A549 (cell line): Measurements from ENCODE around the gene FSTL4. TPM values are rescaled to one million over a fixed set of nuclear protein-coding genes. Genes with fewer than 3 reads are reported as not detected.

Source experiments
- ATAC-seq, 2 experiments: fragments of 200-7000 bp in 1 of 2; fragments of >200 bp in 1 of 2; cut with Nextera tagmentation in 1 of 2; cut with Tn5 transposase in 1 of 2; 3 replicates each; pipeline versions ENCODE4 v1.8.0 to v1.9.1; 2018 to 2020; ENCODE audit warnings: mild to moderate bottlenecking in 1 of 2, moderate library complexity in 1 of 2
- CTCF ChIA-PET: fragments of 300-600 bp; sonication (Branson Sonifier 250); formaldehyde crosslinking; extraction: SDS; loops from one replicate; lab custom pipeline; 2021; ENCODE audit warnings: antibody characterized with exemption, inconsistent platforms; lab: Yijun Ruan, JAX
- POLR2A ChIA-PET: fragments of 350-600 bp; formaldehyde crosslinking; extraction: SDS; loops from one replicate; lab custom pipeline; 2021; ENCODE audit warnings: antibody characterized with exemption, inconsistent platforms; lab: Yijun Ruan, JAX
- DNase-seq, 2 experiments: peaks; one replicate each; pipeline versions ENCODE4 v3.0.0 to v3.0.0-alpha.2; 2011 to 2016; ENCODE audit warnings: low read depth in 1 of 2, low spot score in 1 of 2
- FAIRE-seq: peaks from 2 replicates; lab custom pipeline; 2011; peaks lifted over from hg19 to GRCh38; lab: Jason Lieb, UNC
- H3K27ac ChIP-seq, 2 experiments: fragments of >200 bp; sonication (Bioruptor Twin); formaldehyde crosslinking; 3 replicates each; pipeline ENCODE4 v1.5.1; 2016 to 2017
- H3K4me1 ChIP-seq: fragments of >200 bp; sonication (Bioruptor Twin); formaldehyde crosslinking; 3 replicates; pipeline ENCODE4 v1.6.1; 2016
- H3K4me2 ChIP-seq: fragments of >200 bp; sonication (Bioruptor Twin); formaldehyde crosslinking; 3 replicates; pipeline ENCODE4 v1.6.1; 2016
- H3K4me3 ChIP-seq: fragments of >200 bp; sonication (Bioruptor Twin); formaldehyde crosslinking; 3 replicates; pipeline ENCODE4 v1.5.1; 2016
- H3K9me3 ChIP-seq: fragments of >200 bp; sonication (Bioruptor Twin); formaldehyde crosslinking; 3 replicates; pipeline ENCODE4 v1.6.1; 2016
- BCL3 ChIP-seq: fragments of >200 bp; sonication (Bioruptor Twin); formaldehyde crosslinking; IDR thresholded peaks from 3 replicates; pipeline ENCODE4 v1.6.1; 2016
- BHLHE40 ChIP-seq: IDR thresholded peaks from 2 replicates; pipeline ENCODE4 v1.6.1; 2012; ENCODE audit warnings: low read depth, low read length, inconsistent platforms
- EP300 ChIP-seq, 2 experiments: fragments of >200 bp; sonication (Bioruptor Twin); formaldehyde crosslinking; IDR thresholded peaks; 2 replicates in 1 of 2; 3 replicates in 1 of 2; pipeline ENCODE4 v1.6.1; 2016 to 2017
- ESRRA ChIP-seq: fragments of 150-350 bp; IDR thresholded peaks from 2 replicates; pipeline ENCODE4 v1.6.1; 2014; ENCODE audit warnings: mild to moderate bottlenecking, low read length, borderline replicate concordance
- FOSB ChIP-seq: fragments of 250-450 bp; sonication (Bioruptor Pico); IDR thresholded peaks from 2 replicates; pipeline ENCODE4 v1.5.0; 2020; ENCODE audit warnings: mild to moderate bottlenecking, moderate library complexity
- HDAC2 ChIP-seq: fragments of 200-600 bp; sonication (generic); IDR thresholded peaks from 2 replicates; pipeline ENCODE4 v1.6.1; 2016
- HEYL ChIP-seq: fragments of 250-450 bp; sonication (Bioruptor Pico); IDR thresholded peaks from 2 replicates; pipeline ENCODE4 v1.8.0; 2021; ENCODE audit warnings: mild to moderate bottlenecking, moderate library complexity
- HMGXB4 ChIP-seq: fragments of 250-450 bp; sonication (Bioruptor Pico); IDR thresholded peaks from 2 replicates; pipeline ENCODE4 v1.5.0; 2021; ENCODE audit warnings: mild to moderate bottlenecking, moderate library complexity, borderline replicate concordance
- HOXB5 ChIP-seq: fragments of 250-450 bp; sonication (Bioruptor Pico); IDR thresholded peaks from 2 replicates; pipeline ENCODE4 v1.5.0; 2020; ENCODE audit warnings: mild to moderate bottlenecking, moderate library complexity
- PHF8 ChIP-seq: fragments of 200-600 bp; sonication (generic); IDR thresholded peaks from 2 replicates; pipeline ENCODE4 v1.6.1; 2016; ENCODE audit warnings: low read depth, mild to moderate bottlenecking, antibody characterized with exemption, moderate library complexity, borderline replicate concordance
- POLR2A ChIP-seq: IDR thresholded peaks from 2 replicates; pipeline ENCODE4 v1.6.1; 2012; ENCODE audit warnings: mild to moderate bottlenecking, low read length
- RAD21 ChIP-seq, 2 experiments: fragments of >200 bp in 1 of 2; sonication (Bioruptor Twin) in 1 of 2; formaldehyde crosslinking in 1 of 2; IDR thresholded peaks in 1 of 2; conservative IDR thresholded peaks in 1 of 2; 2 replicates in 1 of 2; 3 replicates in 1 of 2; pipeline ENCODE4 v1.6.1; 2012 to 2018; ENCODE audit warnings: inconsistent platforms in 1 of 2
- RARB ChIP-seq: fragments of 250-450 bp; sonication (Bioruptor Pico); IDR thresholded peaks from 2 replicates; pipeline ENCODE4 v1.8.0; 2021; ENCODE audit warnings: mild to moderate bottlenecking, moderate library complexity
- RCOR1 ChIP-seq: fragments of 150-350 bp; IDR thresholded peaks from 2 replicates; pipeline ENCODE4 v1.6.1; 2014; ENCODE audit warnings: antibody characterized with exemption, low read length, low read depth
- REST ChIP-seq: fragments of 200-600 bp; sonication (generic); IDR thresholded peaks from 2 replicates; pipeline ENCODE4 v1.6.1; 2016; ENCODE audit warnings: antibody characterized with exemption, mild to moderate bottlenecking, moderate library complexity
- RFX5 ChIP-seq: fragments of 450-650 bp; IDR thresholded peaks from 2 replicates; pipeline ENCODE4 v1.7.1; 2014; ENCODE audit warnings: antibody characterized with exemption, mild to moderate bottlenecking, moderate library complexity
- SREBF2 ChIP-seq: fragments of 450-650 bp; IDR thresholded peaks from 2 replicates; pipeline ENCODE4 v1.6.1; 2014; ENCODE audit warnings: mild to moderate bottlenecking, moderate library complexity
- ZFP36 ChIP-seq: fragments of 450-650 bp; IDR thresholded peaks from 2 replicates; pipeline ENCODE4 v1.6.1; 2014; ENCODE audit warnings: borderline replicate concordance; ENCODE audit not compliant: partially characterized antibody
- ZSCAN20 ChIP-seq: fragments of 250-450 bp; sonication (Bioruptor Pico); IDR thresholded peaks from 2 replicates; pipeline ENCODE4 v1.8.0; 2022; ENCODE audit warnings: mild to moderate bottlenecking, moderate library complexity
- WGBS: methylation state at CpG from one replicate; pipeline ENCODE4 v1.1.6; 2017; ENCODE audit errors: missing lambda C conversion rate; 5-methylcytosine and 5-hydroxymethylcytosine counted together
- polyA plus RNA-seq, 4 experiments: library from polyadenylated mRNA; depleted of rRNA in 3 of 4; stranded (reverse); fragments of >200 nt; fragmentation: RNase III in 1 of 4; extraction: RNeasy Plus Mini Kit Qiagen cat#74134 plus additional on column Dnase treatment in 1 of 4; gene quantifications; 2 replicates in 3 of 4; 3 replicates in 1 of 4; pipeline ENCODE4 v1.2.3, GENCODE V29; 2011 to 2017
- TF ChIP-seq, protein P1 (sequence below): IDR thresholded peaks from 2 replicates; pipeline ENCODE4 v1.6.1; 2012

The FSTL4 gene
- polyA plus RNA-seq, 2 of the 4 experiments (the other 2 are of a cell fraction), result 1.6 to 1.8 TPM

DNA sequence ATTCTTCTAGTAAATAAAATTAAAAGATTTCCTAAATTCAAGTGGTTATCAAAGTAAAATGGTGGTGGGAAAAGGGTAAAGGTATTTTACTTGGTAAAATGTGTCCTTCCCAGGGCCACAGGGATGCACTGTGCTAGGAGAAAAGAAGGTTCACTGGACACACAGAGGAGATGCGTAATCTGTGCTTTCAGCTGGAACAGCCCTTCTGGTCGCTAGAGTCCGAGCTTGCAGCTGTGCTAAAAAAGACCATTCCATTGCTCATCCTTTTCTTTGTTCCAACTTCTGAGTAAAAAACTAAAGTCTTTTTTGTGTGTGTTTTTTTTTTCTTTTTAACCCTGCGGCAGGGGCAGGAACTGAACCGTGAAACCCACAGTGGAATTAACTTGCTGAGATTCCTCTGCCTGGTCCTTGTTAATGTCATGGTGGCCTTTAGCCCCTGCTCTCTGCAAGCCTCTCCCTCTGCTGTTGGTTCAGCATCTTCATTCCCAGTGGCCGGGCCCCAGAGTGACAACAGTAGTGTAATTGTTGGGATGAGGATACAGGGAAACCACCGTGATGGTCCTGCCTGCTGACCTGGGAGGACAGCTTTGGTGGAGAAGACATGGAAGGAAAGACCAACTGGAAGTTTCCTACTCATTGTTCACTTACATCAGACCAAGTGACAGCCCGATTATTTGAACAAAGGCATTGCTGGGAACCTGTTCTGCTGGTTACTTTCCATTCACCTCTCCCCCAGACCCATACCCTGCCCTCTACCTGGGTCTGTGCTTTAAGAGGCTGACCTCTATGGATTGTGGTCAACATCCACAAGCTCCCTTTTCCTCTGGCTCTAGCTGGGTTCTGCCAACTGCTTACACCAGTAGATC is 31.9 kb upstream of the FSTL4 start:
- CTCF ChIA-PET, result interaction anchor here (0.6 to 1.5 kb wide), 2 partner anchors 11 to 452 kb away, joined by 3 to 5 read pairs; no protein-coding TSS in a partner anchor
- H3K27ac ChIP-seq, result no peak overlapping the region
- H3K4me3 ChIP-seq, result no peak overlapping the region
- no peak for DNase-seq
- no peaks in the 10 kb centered on the region for H3K4me1 ChIP-seq
- no peak overlapping the region for H3K4me2 ChIP-seq
- no peak for FAIRE-seq
- 57% methylated on average over 8 of the region's 8 CpGs for WGBS
- no peaks in the 10 kb centered on the region for H3K9me3 ChIP-seq
- POLR2A ChIA-PET, result no interaction called here
- ATAC-seq, result no peak
- TF ChIP-seq ZSCAN20 (CRISPR knock-in tag), result no peak
- no peak for TF ChIP-seq RFX5
- TF ChIP-seq, protein P1, sequence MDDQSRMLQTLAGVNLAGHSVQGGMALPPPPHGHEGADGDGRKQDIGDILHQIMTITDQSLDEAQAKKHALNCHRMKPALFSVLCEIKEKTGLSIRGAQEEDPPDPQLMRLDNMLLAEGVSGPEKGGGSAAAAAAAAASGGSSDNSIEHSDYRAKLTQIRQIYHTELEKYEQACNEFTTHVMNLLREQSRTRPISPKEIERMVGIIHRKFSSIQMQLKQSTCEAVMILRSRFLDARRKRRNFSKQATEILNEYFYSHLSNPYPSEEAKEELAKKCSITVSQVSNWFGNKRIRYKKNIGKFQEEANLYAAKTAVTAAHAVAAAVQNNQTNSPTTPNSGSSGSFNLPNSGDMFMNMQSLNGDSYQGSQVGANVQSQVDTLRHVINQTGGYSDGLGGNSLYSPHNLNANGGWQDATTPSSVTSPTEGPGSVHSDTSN, result no peak

GRCh38 chr5:133643365-133643764 is 31.0 kb upstream of the FSTL4 start:
- POLR2A ChIA-PET, result no interaction called here
- ATAC-seq, result no peak
- WGBS, result 47% methylated on average over 4 of the region's 4 CpGs

GRCh38 chr5:133642153-133642722 is 29.9 kb upstream of the FSTL4 start:
- ATAC-seq, result no peak
- WGBS, result 26% methylated on average over 2 of the region's 2 CpGs
- Histone ChIP-seq H3K4me2 (no peak overlapping the region), H3K27ac (no peak overlapping the region), H3K4me1 (no peaks in the 10 kb centered on the region), H3K4me3 (no peak overlapping the region), H3K9me3 (no peaks in the 10 kb centered on the region)
- no peak for TF ChIP-seq HDAC2
- DNase-seq, result no peak
- ChIA-PET POLR2A (no interaction called here), CTCF (interaction anchor here (1.0 to 2.1 kb wide), 4 partner anchors 12 to 227 kb away, joined by 3 to 5 read pairs (median 4); no protein-coding TSS in a partner anchor)
- FAIRE-seq, result no peak

More at GRCh38 chr5:133643365-133643764, 31.0 kb upstream of the FSTL4 start:
- no peak for FAIRE-seq
- no peak for DNase-seq
- no peaks in the 10 kb centered on the region for H3K4me1 ChIP-seq
- H3K4me2 ChIP-seq, result no peak overlapping the region
- CTCF ChIA-PET, result interaction anchor here (1.0 to 2.1 kb wide), 3 partner anchors 10 to 226 kb away, joined by 3 to 5 read pairs (median 5); no protein-coding TSS in a partner anchor
- no peak overlapping the region for H3K4me3 ChIP-seq
- no peaks in the 10 kb centered on the region for H3K9me3 ChIP-seq
- H3K27ac ChIP-seq, result no peak overlapping the region
- TF ChIP-seq BCL3 (no peak), BHLHE40 (no peak)
- TF ChIP-seq, all 56 proteins: peak for 0

- Histone ChIP-seq H3K9me3 (no peaks in the 10 kb centered on the region), H3K4me3 (no peak overlapping the region), H3K4me2 (no peak overlapping the region), H3K4me1 (no peaks in the 10 kb centered on the region), H3K27ac (no peak overlapping the region)
- no peak for FAIRE-seq
- ATAC-seq, result no peak
- TF ChIP-seq ESRRA (no peak), HMGXB4 (CRISPR knock-in tag) (no peak), HDAC2 (no peak), FOSB (no peak), REST (no peak), ZSCAN20 (CRISPR knock-in tag) (no peak), HOXB5 (CRISPR knock-in tag) (no peak), RAD21 (conservative IDR thresholded peaks at IDR 0.05 in 1 of 2, IDR thresholded peaks at IDR 0.05 in 1 of 2) (no peak), RCOR1 (no peak), PHF8 (no peak), ZFP36 (no peak), RARB (CRISPR knock-in tag) (no peak), HEYL (no peak), POLR2A (no peak), EP300 (IDR thresholded peaks at IDR 0.05) (no peak), SREBF2 (no peak)
- ChIA-PET CTCF (interaction anchor here (1.0 to 2.1 kb wide), 4 partner anchors 12 to 228 kb away, joined by 3 to 5 read pairs (median 3); partner anchors contain the start of gene FSTL4), POLR2A (no interaction called here)
- no peak for DNase-seq
These were observed 29.3 kb upstream of the FSTL4 start for GRCh38 chr5:133641683-133642082.
